Regular cardiac myocyte (primary cell): ENCODE measurements around the gene AGPAT4. TPM values are rescaled to one million over a fixed set of nuclear protein-coding genes. Genes with fewer than 3 reads are reported as not detected.

Experiments used
- total RNA-seq: library from RNA; depleted of rRNA; stranded (reverse); fragments of >200 nt; gene quantifications from 2 replicates; pipeline ENCODE4 v1.2.3, GENCODE V29; 2014

Gene AGPAT4, protein sequence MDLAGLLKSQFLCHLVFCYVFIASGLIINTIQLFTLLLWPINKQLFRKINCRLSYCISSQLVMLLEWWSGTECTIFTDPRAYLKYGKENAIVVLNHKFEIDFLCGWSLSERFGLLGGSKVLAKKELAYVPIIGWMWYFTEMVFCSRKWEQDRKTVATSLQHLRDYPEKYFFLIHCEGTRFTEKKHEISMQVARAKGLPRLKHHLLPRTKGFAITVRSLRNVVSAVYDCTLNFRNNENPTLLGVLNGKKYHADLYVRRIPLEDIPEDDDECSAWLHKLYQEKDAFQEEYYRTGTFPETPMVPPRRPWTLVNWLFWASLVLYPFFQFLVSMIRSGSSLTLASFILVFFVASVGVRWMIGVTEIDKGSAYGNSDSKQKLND
- total RNA-seq = 4.0 and 6.8 TPM in 2 replicates

DNA sequence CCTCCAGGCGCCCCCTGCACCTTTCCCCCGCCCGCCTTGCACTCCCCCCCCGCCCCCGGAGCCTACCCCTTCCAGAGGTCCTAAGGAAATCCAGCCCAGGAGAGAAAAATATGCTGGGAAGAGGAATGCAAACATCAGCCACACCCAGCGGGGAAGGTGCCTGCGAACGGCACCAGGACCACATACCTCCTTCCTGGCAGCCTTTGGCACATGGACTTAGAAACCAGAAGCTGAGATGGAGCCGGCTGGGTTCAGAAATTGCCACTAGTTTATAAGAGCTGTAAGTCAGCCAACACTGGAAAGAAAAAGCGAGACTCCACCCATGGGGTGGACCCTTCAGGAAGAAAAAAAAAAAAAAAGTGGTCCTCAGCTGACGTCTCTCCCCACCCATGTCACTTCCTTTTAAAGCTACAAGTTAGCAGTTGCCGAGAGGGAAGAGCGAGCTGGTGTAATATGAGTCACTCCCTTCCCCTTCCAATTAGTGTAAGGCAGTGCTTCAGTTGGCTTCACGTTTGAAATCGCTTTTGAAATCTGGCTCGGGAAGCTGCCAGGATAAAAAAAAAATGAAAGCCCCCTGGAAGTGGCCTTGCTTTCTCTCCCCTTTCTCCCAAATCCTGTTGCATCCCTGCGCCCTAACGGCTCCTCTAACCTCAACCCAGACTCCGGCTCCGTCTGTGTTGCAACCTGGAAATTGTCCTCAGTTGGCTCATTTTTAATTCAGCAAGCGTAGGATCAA lies at the start of gene AGPAT4:
TSS of gene AGPAT4 (minus strand) at position 310 of the 736 bp plus-strand sequence. CDS start 41,848 bp downstream, outside the sequence.

